Measurements from ENCODE around the gene C1orf50.
"Not testable (repeated sequence)": the region's sequence is repeated elsewhere in the genome, so short reads cannot be mapped to it uniquely, and the experiment has no call there.

C1orf50 gene

DNA sequence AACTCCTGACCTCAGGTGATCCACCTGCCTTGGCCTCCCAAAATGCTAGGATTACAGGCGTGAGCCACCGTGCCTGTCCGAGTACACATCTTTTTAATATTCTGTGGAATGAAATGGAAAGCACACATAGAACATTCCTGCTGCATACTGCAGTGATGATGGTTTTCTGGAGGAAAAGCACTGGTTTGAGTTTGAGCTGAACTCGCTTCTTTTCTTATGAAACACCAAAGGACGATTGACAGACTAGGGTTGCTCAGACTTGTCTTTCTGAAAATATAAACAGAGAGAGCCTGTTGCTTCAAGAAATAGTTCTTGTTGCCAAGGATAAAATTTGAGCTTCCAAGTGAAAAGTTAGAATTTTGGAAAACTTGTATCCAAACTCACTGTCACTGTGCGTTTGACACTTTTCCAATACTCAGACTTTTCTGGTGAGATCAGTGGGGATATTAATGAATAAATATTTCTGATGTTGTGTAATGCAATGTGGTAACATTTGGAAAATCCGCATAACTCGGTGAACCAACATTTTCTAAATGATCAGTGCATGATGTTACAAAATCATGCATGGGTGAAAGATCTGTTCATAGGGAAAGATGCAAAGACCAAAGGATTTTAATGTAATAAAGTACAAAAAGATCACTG is 34.9 kb downstream of the C1orf50 start:
- no peak for DNase-seq (ENCODE audit: low spot score)

- DNase-seq (ENCODE audit: low spot score): no peak
These were observed 39.1 kb downstream of the C1orf50 start for GRCh38 chr1:42806171-42806570.

- DNase-seq (ENCODE audit: low spot score): no peak
These were observed 39.5 kb downstream of the C1orf50 start for GRCh38 chr1:42806593-42806992.

DNA sequence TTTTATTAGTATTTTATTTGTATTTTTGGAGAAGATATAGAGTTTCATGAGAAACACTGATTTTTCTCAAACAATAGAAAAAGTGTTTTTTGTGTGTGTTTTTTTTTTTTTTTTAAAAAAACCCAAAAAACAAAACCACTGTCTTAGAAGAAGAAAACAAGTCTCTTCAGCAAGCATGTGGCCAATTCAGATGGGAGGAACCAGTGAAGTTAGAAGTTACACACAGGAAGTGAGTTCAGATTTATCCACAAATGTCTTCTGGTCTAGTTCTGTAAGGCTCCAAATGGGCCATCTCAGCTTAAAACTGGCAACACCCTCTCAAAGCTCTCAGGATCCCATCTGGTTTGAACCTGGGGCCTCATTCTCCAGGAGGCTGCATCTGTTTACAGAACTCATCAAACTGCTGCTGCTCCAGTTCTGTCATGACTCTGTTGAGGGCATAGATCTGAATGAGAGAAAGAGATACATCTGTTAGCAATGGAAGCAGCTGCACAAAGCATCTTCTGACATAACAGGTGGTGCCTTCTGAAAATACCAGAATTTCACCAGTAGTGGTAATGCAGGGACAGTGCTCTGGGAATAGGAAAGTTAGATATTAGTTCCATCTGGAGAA is 40.1 kb downstream of the C1orf50 start:
- no peak for DNase-seq (ENCODE audit: low spot score)

- not testable (repeated sequence) for DNase-seq (ENCODE audit: low spot score)
These were observed 47.8 kb downstream of the C1orf50 start for GRCh38 chr1:42814815-42815214.

- DNase-seq (ENCODE audit: low spot score): no peak
These were observed 49.0 kb downstream of the C1orf50 start for GRCh38 chr1:42815941-42816584.

- peak; percentile 99 for DNase-seq (ENCODE audit: low spot score)
These were observed 49.8 kb downstream of the C1orf50 start, which contains the start of the genes ERMAP and SVBP for GRCh38 chr1:42816585-42817439. Gene ERMAP, plus strand, starts transcription at chr1:42817122. Its CDS starts 13,327 bp downstream, at chr1:42830449. Gene SVBP, minus strand, starts transcription at chr1:42817397. Its CDS starts 853 bp downstream, at chr1:42816544.

GRCh38 chr1:42817440-42817767 is 50.4 kb downstream of the C1orf50 start:
- DNase-seq (ENCODE audit: low spot score): no peak

GRCh38 chr1:42817976-42818375 is 50.9 kb downstream of the C1orf50 start:
- no peak for DNase-seq (ENCODE audit: low spot score)

- DNase-seq (ENCODE audit: low spot score): no peak
These were observed 53.8 kb downstream of the C1orf50 start for GRCh38 chr1:42820813-42821212.

GRCh38 chr1:42821690-42822089 is 54.6 kb downstream of the C1orf50 start:
- DNase-seq (ENCODE audit: low spot score): no peak

DNA sequence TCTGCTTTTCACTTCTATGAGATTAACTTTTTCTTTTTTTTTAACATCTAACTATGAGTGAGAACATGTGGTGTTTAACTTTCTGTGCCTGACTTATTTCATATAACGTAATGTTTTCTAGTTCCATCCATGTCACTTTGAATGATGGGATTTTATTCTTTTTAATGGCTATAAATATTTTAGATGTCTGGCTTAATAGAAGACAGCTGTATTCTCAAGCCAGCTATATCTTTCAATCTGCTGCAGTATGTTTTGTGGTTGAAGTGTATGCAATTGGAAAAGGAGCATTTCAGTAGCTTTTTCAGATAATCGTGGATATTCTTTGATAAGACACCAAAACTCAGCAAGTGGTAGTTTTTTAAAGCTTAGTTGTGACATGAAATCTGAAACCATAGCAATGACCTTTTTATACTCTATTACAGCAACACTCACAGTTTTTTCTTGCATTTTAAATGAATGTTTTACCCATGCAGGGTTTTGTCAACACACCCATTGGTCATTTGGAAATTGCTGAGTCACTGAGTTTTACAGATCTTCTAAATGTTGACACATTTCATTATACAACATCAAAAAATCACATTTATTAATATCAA is 55.8 kb downstream of the C1orf50 start:
- peak; percentile 30 for DNase-seq (ENCODE audit: low spot score)

GRCh38 chr1:42824481-42825035 is 57.5 kb downstream of the C1orf50 start:
- DNase-seq (ENCODE audit: low spot score): no peak

DNA sequence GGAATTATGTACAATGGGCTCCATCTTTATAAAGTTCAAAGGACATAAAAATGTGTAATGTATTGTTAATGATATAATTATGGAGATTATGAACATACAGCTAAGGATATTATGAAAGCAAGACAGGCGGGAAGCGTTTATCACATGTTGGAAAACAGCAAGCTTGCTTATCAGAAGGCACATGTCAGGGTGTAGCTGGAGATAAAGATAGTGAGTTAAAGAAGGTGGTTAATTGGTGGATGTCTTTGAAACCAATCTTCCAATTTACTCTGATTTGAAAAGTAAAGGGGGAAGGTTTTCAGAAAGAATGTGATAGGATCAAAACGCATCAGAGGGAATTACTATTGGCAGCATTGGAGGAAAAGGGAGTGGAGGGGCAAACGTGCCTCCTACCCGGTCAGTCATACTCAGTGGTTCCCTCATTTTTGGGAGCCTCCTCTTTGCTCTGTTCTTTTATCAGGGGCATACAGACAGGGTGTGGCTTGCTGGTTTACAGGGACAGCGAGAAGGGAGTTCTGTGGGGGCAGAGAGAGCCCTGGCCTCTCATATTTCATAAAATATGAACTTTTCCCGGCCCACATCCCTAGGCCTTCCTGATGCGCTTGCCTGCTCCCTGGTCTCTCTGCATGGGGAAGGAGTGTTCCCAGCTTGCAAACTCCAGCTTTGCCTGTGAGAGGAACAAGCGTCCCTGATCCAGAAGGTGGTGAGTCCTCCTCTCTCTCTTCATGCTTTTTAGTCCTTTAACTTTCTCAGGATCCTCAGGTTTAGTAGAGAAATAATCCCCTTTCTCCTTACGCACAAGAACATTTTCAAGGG is 58.2 kb downstream of the C1orf50 start:
- no peak for DNase-seq (ENCODE audit: low spot score)
